NCI-H187 treated with DMSO at 0.1 percent for 48 hours (cell line): ENCODE measurements around the gene CD274.
"Not testable (repeated sequence)": the region's sequence is repeated elsewhere in the genome, so short reads cannot be mapped to it uniquely, and the experiment has no call there.

Experiments
- DNase-seq: peaks from one replicate; lab custom pipeline; 2025; lab: John Stamatoyannopoulos, UW

CD274 gene

DNA sequence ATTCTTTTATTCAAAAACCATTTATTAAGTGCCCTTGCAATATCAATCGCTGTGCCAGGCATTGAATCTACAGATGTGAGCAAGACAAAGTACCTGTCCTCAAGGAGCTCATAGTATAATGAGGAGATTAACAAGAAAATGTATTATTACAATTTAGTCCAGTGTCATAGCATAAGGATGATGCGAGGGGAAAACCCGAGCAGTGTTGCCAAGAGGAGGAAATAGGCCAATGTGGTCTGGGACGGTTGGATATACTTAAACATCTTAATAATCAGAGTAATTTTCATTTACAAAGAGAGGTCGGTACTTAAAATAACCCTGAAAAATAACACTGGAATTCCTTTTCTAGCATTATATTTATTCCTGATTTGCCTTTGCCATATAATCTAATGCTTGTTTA lies 18.5 kb downstream of the CD274 start:
- no peak for DNase-seq

- DNase-seq: no peak
Measured at GRCh38 chr9:5470122-5470521, 19.8 kb downstream of the CD274 start.

DNA sequence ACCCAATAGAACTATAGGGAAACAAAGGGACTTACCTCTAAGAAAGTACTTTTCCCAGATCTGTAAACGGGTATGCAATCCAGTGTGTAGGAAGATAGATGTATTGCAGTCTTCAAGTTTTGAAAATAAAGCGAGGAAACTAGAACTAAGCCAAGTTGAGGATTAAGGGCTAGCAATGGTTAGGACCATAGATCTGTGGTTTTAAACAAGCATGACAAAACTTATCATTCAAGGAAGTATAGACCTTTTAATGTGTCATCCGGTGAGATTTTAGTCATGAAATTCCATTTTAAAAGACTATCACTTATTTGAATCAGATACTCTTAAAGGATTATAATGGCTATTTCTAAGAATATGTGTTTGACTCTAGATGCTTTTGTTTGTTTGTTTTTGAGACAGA lies 20.5 kb downstream of the CD274 start:
- DNase-seq: no peak

- DNase-seq: not testable (repeated sequence)
Measured at GRCh38 chr9:5475611-5476010, 25.3 kb downstream of the CD274 start.

GRCh38 chr9:5478206-5478605 lies 27.9 kb downstream of the CD274 start:
- no peak for DNase-seq

GRCh38 chr9:5479994-5480694 lies 29.8 kb downstream of the CD274 start:
- DNase-seq: no peak

- DNase-seq: no peak
Measured at GRCh38 chr9:5480919-5481318, 30.6 kb downstream of the CD274 start.

DNA sequence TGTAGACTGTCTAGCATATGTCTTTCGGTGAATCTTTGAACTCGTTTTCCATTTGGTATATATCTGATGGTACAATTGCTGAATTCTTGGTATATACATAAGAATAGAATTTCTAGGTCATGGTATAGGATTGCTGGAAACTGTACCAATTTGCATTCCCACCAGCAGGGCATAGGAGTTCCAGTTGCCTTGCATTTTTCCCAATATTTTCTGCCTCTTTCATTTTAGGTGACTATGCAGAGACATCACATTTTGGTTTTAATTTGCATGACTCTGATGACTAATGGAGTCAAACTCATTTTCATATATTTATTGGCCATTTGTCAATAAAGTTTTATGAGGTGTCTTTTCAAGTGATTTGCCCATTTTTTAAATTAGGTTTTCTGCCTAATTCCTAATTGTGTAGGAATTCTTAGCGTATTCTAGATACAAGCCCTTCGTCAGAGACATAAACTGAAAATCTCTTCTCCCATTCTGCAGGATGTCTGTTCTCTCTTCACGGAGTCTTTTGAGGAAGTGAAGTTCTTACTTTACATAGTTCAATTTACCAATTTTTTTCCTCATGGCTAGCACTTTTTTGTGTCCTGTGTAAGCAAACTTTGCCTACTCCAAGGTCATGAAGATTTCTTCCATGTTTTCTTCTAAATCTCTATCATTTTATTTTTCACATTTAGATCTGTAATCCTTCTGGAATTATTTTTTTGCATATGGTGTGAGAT lies 31.1 kb downstream of the CD274 start:
- DNase-seq: no peak

DNA sequence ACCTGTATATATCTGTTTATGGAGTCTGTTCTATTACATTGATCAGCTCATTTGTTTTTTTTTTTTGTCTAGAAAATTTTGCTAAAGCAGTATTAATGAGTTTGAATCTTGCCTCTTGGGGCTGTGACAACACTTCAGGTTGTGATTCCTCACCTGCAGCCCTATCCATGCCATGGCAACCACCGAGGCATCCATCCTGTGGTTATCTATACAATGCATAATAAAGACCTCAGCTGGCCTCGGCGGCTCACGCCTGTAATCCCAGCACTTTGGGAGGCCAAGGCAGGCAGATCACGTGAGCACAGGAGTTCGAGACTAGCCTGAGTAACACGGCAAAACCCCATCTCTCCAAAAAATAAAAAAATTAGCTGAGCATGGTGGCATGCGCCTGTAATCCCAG lies 31.9 kb downstream of the CD274 start:
- DNase-seq: no peak

- no peak for DNase-seq
Measured at GRCh38 chr9:5483306-5483705, 33.0 kb downstream of the CD274 start.

- DNase-seq: no peak
Measured at GRCh38 chr9:5485378-5486085, 35.2 kb downstream of the CD274 start.

GRCh38 chr9:5486988-5487387 lies 36.6 kb downstream of the CD274 start:
- no peak for DNase-seq

GRCh38 chr9:5488221-5489008 lies 38.1 kb downstream of the CD274 start:
- DNase-seq: no peak

DNA sequence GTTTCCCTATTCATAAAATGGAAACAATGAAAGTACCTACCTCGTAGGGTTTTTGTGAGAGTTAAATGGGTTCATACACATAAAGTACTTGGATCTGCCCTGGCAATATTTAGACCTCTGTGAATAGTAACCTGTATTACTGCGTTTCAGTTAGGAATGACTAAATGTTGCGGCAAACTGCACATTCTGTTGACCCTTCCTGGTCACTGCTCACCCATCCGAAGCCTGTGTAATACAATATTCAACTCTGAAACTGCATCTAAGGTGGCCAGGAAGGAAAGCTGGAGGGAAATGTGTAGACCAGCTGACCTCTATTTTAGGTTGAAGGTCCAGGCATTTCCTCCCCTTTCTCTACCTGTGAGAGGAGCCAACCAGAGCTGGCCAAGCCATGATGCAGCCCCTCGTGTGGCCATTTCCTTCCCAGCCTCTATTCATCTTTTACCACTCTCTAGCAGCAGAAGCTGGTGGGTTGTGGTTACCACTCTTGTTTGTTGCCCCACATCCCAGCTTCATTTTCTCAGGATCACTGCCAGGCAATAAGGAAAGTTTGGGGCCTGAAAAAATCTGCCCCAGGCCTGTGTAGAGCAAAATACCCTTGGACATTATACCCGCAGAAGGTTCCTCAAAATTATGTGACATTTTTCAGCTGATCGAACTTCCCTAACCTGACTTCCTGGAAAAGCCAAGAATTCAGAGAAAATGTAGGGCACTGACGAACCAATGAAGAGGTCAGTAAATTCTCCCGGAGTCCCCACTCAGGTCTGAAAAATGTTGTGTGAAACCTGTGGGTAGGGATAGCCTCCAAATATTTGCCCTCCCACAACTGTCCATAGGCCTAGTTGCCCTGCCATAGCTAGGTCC lies 39.5 kb downstream of the CD274 start:
- no peak for DNase-seq

DNA sequence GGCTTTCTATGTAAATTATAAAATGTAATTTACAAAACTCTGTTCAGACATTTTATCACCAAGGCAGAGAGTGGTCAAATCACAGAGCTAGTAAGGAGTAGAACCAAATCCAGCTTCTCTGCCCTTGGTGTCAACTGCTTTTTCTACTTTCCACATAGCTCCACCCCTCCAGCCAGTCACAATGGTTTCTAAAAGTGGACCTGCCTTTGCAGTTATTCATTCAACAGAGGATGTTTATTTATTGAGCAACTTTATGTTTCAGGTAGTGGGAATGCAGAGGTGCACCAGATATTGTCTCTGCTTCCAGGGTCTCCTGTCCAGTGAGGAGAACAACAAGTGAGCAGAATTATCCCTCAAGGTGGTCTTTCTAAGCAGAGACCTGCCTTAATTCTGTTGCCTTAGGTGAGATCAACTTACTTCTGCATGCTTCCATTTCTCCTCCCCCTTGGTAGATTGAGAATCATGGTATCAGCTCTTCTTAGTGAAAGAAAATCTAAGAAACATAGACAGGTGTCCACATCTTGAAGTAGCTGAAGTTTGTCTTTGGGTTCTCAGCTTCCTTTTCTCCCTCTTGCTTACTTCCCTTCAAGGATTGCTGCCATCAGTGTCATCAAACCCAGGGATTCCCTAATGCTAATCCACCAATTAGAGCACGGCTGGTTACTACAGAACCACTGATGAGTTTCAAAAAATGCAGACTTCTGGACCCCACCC lies 42.8 kb downstream of the CD274 start:
- no peak for DNase-seq

- DNase-seq: no peak
Measured at GRCh38 chr9:5493679-5494511, 43.6 kb downstream of the CD274 start.

DNA sequence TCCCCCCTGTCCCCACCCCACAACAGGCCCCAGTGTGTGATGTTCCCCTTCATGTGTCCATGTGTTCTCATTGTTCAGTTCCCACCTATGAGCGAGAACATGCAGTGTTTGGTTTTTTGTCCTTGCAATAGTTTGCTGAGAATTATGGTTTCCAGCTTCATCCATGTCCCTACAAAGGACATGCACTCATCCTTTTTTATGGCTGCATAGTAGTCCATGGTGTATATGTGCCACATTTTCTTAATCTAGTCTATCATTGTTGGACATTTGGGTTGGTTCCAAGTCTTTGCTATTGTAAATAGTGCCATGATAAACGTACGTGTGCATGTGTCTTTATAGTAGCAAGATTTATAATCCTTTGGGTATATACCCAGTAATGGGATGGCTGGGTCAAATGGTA lies 44.4 kb downstream of the CD274 start:
- not testable (repeated sequence) for DNase-seq

- DNase-seq: no peak
Measured at GRCh38 chr9:5499157-5499556, 48.8 kb downstream of the CD274 start.

GRCh38 chr9:5499889-5500398 lies 49.6 kb downstream of the CD274 start:
- DNase-seq: no peak
